ENCODE data around the gene IL1RL1. TPM values are rescaled to one million over a fixed set of nuclear protein-coding genes. Genes with fewer than 3 reads are reported as not detected.

Gene IL1RL1
- total RNA-seq, 1 donor from 2014 or later = 4.0 TPM

DNA sequence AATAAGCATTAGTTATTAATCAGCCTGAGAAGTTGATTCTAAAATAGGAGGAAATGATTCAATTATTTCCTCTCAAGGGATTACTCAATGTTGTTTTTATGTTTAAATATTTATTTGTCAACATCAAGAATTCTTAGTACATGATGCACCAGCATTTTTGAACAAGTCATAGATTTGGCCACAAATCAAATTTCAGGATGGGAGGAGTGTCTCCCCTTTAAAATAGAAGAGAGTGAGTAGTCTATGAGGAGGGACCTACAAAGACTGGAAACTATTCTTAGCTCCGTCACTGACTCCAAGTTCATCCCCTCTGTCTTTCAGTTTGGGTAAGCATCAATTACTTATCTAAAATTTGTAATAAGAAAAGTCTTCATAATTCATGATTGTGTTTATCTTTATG lies 25.6 kb downstream of the IL1RL1 start:
- no peak for DNase-seq

DNA sequence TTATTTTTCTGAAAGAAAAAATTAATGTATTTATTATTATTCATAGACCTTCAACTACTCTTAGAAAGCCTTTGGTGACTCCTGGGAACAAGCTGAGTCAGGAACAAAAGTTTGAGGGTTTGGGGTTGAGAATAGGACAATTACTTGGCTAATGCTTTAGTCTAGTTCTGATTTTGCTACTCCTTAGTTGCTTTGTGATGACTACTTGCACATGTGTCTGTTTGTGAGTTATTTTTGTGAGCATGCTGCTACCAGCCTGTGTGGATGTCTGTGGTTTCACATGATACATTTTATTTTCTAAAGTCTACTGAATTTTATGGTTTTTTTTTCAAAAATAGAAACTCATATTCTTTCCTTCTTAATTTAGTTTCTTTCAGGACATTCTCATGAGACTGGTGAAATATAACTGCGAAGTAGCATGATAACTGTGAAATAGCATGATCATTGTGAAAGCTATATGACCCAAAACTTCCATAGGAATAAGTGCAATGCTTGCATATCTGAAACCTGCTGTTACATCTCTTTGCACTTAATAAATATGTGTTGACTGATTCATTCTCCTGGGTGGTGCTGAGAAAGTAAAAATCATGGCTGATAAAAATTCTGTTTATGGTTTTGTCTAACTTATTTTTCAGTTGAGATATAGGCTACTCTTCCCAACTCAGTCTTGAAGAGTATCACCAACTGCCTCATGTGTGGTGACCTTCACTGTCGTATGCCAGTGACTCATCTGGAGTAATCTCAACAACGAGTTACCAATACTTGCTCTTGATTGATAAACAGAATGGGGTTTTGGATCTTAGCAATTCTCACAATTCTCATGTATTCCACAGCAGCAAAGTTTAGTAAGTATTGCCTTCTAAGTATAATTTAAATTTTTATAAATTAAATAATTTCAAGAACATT lies 26.4 kb downstream of the IL1RL1 start:
- DNase-seq = no peak

DNA sequence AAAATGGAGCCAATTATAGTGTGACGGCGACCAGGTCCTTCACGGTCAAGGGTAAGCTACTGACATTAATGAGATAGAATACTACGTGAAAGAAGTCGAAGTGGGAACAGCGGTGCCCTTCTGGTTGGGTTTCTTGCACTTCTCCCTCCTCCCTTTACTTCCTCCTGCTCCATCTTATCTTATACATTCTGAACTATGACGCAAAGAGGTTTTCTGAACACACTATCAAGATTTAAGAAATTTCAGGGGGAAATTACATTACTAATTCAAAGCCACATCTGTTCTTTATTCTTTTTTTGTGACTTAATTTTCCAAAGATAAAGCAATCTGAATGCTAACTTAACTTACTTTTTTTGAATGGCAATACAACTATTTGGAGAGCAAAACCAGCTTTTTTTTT lies 29.4 kb downstream of the IL1RL1 start:
- no peak for DNase-seq

DNA sequence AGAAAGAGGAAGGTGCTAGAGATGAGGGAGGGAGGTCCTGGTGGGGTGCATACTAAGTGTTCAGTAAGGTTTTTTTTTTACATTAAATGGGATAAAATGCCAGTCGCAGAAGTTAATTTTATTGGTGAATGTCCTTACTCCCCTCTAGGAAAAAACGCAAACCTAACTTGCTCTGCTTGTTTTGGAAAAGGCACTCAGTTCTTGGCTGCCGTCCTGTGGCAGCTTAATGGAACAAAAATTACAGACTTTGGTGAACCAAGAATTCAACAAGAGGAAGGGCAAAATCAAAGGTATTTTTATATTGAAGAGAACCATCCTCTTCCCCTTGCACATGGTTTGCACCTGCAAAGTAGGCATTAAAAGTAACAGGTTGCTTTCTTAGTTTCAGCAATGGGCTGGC lies 31.5 kb downstream of the IL1RL1 start:
- DNase-seq = peak; percentile 21

DNA sequence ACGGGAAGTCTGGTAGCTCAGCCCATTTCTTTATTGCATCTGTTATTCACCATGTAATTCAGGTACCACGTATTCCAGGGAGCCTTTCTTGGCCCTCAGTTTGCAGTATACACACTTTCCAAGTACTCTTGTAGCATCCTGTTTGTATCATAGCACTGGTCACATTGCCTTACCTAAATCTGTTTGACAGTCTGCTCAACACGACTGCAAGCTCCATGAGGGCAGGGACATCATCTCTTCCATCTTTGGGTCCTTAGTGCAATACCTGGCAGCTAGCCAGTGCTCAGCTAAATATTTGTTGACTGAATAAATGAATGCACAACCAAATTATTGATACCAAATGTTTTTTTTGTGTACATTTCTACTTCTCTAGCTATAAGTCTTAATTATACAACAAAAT lies 33.0 kb downstream of the IL1RL1 start:
- no peak for DNase-seq

DNA sequence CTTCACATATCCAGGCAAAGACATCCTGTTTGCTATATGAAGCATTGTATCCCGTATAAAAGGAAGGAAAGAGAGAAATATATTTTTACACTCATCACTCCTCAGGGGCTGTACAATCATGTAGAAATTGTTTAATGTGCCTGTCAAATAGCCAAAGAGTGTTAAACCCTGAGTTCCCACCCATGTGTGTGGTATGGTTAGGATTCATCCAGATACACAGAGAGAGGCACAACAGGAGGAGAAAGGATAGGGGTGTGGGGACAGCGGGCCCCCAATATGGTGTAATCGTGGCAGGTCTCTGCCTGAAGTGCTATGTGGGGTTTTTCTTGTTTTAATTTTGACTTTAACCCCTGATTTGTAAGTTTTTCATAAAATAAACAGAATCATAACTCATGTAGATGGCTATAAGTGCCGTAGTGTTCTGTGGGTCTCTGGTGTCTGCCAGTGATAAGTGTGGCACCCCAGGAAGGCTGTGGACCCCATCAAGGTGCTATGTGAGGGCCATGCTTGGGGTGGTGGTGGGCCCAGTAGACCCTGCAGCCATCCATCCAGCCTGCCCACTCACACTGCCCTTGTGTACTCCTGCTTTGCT lies 34.1 kb downstream of the IL1RL1 start:
- no peak for DNase-seq

DNA sequence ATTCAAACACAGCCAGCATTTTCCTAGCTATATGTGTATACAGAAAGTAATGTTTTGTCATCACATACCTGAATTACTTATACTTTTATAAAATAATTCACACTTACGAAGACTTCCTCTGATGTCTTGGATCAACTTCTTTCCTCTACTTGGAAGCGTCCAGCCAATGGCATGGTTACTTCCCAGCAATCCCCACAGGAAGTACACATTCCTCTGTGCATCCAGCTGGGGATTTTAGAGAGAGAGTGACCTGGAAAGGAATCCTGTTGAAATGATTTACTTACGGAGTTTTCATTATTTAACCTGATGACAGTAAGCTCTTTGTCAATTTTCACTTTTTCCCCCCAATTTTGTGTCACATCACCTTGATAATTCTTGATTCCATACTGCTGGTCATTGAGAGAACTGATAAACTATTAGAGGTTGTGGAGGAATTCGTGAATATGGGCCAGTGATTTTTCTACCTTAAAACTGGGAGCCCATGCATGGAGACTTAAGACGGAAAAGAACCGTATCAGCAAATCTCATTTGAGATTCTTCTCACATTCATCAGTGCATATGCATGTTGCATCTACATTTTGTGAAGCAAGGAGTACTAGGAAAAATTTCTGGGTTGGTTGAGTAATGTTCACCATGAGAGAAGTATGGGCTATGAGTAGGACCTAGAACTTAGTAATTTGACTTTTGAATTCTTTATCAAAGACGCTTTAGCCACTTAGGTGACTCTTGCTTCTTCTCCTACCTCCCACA lies 35.2 kb downstream of the IL1RL1 start:
- no peak for DNase-seq

DNA sequence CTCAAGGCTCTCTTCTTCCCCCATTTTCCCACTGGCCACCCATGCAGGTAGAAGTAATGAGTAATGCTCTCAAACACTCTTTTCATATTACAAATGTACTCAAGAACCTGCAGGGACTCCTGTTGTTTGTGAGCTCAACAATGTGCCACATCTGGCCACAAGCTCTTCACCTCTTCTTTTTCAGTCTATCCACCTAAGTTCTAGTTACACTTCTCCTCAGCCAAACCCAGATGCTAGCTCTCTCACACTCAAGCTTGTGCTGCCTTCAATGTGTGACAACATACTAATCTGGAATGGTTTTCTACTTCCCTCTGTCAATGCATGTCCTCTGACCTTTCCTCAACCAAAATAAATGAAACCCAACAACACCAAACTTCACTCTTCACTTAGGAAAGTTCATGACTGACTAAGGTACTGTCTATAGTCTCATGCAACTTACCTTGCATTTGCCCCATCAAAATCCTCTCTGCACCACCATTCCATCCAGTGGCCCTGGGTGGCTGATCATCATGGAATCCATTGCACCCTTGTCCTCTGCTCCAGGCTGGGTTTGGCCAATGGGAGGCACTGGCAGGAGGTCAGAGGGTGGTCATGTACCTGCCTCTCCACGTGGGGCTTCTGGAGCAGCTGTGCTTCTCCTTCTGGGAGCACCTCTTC lies 38.9 kb downstream of the IL1RL1 start:
- no peak for DNase-seq

DNA sequence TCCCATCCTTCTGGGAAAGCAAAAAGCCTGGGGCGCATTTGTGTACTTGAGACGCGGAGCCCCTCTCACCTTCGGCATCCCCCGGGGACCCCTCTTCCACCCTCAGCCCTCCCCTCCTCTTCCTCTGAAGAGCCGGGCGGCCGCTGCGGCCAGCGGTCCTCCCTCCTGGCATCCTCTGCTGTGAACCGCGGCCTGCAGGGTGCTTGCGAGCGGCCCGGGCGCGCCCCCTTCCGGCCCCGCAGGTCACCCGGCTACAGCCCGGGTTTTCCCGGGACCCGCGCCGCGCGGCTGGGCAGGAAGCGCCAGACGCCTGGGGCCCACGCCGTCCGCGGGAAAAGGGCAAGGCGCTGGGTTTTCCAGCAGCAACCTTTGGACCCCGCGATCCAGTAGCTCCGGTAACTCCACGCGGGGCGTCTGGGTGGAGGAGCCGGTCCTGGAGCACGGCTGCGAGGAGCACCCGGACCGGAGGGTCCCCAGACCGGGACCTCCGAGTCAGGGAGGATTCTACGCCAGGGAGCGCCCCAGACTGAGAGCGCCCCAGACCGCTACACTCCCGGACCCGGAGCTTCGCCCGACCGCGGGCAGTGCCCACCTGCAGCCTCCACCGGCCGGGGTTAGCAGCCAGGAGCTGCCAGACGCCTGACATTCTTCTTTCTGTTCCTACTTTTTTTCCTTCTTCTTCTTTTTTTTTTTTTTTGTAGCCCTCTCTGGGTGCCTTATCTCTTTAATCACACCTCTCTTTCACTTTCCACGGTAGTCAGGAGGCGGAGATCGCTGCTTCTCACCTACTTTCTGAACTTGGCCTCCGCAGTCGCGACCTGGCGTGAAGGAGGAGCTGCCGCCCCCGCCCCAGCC lies 44.4 kb downstream of the IL1RL1 start, which contains the start of gene IL18R1:
Gene IL18R1 (plus strand): TSS at position 271 of the 855 bp plus-strand sequence. CDS start 6,865 bp downstream, outside the sequence.
- DNase-seq = peak; percentile 82

DNA sequence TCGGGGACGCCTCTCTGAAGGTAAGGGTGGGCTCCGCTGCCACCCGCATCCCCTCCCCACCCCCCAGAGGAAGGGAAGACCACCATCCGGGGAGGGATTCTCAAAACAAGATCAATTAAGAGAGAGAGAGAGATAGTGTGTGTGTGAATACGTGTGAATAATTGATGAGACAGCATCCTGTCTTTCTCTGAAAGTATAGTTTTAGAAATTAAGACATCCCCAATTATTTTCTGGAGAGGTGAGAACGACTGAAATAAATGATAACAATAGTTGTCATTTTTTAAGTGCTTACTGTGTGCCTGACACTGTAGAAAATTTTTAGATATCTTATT lies 45.0 kb downstream of the IL1RL1 start:
- no peak for DNase-seq

DNA sequence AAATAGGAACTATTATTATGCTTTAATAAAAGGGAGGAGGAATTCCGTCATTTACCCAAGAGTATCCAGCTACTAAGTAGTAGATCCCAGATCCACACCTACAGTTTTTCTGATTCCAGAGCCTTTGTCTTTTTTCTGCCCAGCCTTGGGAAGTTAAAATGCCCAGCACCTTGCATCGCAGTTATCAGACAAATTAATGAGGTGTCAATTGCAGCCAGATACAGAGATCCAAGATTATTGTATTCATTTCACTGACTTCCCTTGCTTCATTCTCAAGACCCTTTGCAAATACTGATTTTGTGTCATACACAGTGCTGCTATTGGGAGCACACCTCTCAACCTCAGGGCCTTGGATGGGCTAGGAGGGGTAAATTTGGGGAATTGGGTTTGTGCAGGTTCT lies 45.4 kb downstream of the IL1RL1 start:
- no peak for DNase-seq

DNA sequence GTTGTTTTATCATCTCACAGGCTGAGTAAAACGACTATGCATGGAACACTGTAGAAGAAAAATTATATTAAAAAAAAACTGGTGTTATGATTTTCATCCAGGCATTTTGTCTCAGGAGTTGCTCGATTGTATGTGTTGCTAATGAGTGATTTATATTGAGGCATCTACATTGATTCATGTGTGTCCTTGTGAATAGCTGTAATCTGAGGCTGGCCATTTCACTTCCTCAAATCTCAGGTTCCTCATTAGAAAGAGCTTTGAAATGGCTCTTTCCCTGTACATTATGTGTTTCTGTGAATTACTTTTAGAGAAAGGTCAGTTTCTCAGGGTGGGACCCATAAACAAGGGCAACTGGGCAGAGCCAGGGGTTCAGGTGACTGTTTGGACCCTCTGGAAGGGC lies 46.6 kb downstream of the IL1RL1 start:
- no peak for DNase-seq

DNA sequence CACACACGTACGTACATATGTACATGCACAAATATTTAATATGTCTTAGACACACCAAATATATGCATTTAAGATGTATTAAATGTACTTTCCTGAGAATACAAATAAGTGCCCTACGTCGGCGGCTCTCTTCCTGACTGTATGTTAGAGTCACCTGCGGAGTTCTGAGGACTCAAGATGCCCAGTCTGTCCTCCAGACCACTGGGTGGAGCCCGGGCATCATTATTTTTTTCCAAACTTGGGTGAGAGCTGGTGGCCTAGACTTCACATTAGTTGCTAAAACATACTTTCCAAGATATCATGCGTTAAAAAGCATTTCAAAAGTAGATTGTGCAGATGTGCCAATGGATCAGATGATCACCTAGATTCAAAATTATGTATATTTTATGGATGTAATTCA lies 47.1 kb downstream of the IL1RL1 start:
- DNase-seq = no peak

DNA sequence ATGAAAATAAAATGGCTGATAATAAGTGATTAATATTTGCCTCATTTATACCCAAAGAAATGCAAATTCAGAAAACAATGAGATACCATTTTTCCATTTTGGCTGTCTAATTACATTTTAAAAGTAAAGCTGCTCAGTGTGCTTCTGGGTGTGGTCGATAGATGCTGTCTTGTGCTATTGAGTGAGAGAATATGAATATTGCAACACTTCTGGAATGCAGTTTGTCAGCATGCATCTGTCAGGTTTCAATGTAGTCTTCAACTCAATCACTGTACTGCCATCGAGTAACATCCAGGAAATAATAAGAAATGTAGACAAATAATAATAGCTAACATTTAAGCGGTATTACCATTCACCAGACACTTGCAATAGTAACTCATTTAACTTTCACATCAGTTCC lies 48.2 kb downstream of the IL1RL1 start:
- no peak for DNase-seq

DNA sequence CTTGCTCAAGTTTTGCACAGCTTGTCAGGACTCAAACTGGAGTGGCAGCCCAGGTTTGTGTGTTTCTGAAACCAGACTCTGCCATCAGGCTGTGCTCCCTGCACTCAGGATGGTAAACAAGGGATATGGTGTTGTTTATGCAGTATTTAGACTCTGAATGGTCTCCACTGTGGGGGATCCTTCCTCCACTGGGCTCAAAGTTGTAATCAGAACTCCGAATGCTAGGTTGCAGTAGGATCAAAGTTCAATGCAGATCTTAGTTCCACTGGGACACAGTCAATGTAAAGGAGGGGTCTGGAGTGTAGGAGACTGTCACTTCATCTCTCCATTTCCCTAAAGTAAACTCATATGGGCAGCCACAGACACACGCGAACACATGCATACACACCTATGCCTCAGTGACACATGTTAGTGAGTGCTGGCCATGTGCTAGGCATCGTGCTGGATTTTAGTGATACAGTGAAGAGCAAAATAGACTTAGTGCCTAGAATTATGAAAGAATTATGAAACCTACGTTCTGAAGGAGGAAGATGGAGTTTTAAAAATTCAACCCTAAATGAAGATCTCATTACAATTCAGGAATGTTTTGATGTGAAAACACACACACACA lies 50.4 kb downstream of the IL1RL1 start:
- no peak for DNase-seq

DNA sequence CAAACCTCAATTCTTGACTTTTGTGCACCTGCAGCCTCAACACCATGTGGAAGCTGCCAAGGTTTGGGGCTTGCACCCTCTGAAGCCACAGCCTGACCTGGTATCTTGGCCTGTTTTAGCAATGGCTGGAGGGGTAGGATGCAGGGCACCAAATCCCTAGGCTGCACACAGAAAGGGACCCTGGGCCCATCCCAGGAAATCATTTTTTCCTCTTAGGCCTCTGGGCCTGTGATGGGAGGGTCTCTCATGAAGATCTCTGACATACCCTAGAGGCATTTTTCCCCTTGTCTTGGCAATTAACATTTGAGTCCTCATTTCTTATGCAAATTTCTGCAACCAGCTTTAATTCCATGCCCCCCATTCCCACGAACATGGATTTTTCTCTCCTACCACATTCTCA lies 54.4 kb downstream of the IL1RL1 start:
- no peak for DNase-seq

DNA sequence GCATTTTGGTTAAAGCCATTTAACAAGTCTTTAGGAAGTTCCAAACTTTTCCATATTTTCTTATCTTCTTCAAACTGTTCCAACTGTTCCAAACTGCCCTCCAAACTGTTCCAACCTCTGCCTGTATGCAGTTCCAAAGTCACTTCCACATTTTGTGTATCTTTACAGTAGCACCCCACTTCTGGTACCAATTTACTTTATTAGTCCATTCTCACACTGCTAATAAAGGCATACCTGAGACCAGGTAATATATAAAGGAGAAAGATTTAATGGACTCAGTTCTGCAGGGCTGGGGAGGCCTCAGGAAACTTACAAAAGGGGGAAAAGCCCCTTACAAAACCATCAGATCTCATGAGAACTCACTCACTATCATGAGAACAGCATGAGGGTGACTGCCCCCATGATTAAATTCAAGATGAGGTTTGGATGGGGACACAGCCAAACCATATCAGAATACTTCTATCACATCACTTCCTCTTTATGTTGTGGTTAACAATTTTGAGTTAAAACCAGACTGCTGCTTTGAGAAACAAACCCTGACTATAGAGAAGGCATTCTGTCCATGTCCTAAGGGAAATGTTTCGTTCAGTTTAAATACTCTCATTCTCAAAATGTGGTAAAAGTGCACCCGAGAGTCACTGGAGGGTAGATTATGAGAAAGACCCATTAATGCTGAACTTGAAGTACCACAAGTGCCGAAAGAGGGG lies 55.2 kb downstream of the IL1RL1 start:
- DNase-seq = no peak

DNA sequence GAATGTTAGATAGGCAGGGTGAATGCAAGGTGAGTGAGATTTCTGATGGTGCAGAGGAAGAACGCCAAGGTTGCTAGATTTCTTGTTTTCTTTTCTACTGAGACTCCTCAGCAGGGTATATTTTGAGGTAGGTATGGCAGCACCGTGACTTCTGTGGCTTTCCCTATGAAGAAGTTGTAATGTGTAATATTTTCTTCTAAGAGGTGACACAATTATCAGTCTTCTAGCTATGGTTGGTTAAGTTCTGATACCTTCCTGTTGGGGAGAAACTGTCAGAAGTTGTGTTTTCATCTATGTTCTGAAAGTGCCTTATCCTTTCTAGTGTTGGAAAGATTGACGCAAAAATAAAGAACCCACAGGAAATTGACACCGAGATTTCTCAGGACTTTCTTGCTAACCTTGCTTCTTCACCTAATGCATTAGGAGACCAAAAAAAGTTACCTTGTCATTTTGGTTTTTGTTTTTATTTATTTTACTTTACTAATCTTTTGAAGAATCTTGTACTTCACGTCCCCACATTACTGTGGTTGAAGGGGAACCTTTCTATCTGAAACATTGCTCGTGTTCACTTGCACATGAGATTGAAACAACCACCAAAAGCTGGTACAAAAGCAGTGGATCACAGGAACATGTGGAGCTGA lies 56.1 kb downstream of the IL1RL1 start:
- DNase-seq = no peak

DNA sequence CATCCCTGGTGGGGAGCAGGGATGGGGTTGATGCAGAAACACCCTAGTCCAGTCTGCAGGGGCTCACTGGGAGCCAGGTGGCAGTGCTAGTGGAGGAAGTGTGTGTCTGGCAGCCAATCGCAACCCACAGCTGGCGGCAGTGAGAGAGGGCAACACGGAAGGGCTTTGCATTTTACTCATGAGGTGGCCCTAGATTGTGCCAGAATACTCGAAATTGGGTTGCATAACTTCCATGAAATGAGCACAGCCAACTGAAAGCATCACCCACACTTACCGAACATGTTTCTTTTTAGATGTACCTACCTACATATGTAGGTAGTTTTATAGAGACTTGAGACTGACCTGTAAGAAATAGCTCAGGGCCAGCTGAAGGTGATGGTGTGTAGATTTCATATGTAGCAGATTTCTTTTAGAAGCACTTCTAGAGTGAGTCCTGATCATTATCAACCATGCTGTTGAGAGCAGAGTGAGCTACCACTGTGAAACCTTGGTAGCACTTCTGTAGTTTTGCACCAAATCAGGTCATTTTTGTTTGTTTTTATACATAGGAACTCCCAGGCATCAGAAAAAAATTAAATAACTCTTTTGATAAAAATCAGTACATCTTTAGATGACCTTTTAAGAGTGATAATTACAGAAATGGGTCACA lies 57.2 kb downstream of the IL1RL1 start:
- no peak for DNase-seq

DNA sequence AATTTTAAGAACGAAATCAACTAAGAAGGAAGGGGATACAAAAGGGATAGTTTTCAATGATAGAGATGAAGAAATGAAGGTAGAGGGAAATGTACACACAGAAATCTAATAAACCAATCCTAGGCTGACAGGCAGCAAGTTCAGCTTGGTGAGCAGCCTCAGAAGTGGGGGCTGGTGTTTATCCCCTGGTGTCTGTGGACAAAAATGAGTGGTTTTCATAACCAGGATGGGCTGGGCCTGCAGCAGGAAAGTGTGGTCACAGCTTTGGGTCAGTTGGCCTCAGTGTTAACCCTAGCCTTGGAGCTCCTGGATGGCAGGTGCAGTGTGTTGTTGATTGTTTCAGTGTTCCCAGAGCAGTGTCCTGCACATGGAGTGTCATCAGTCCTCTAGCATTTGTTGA lies 58.5 kb downstream of the IL1RL1 start:
- no peak for DNase-seq

All from tongue (tissue), 2 donors.